ENCODE data around the gene ARHGEF39.

The ARHGEF39 gene

DNA sequence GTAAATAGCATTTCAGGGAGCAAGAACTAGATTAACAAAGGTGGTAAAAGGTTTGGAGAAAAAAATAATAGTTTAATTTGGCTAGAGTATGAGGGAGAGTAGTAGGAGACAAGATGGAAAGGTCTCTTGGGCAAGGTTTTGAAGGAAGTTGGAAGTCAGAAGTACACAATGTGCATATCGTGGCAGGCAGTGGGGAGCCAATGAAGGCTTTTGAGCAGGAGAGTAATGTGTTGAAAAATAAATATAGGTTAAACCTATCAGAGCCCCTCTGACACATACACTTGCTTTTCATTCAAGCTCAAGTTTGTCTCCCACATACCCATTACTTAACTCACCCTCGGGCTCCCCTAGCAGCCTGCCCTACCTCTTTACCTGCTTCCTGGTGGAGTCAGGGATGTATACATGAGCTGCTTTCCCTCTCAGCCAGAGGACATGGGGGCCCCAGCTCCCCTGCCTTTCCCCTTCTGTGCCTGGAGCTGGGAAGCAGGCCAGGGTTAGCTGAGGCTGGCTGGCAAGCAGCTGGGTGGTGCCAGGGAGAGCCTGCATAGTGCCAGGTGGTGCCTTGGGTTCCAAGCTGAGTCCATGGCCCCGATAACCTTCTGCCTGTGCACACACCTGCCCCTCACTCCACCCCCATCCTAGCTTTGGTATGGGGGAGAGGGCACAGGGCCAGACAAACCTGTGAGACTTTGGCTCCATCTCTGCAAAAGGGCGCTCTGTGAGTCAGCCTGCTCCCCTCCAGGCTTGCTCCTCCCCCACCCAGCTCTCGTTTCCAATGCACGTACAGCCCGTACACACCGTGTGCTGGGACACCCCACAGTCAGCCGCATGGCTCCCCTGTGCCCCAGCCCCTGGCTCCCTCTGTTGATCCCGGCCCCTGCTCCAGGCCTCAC lies 8.4 kb upstream of the ARHGEF39 start, which contains the start of gene CA9:
Gene CA9 (plus strand): TSS at position 797 of the 893 bp plus-strand sequence. CDS start 32 bp downstream, at position 829.
- no peak within 1 kb of the TSS for H3K9ac ChIP-seq (ENCODE audit: low read depth, low read length)
- no peak within 1 kb of the TSS for H3K4me3 ChIP-seq (ENCODE audit: low read depth, low read length)
- H3K36me3 ChIP-seq (ENCODE audit: control insufficient read depth, insufficient read depth, low read length) = no peaks in the 10 kb centered on the region
- H3K27ac ChIP-seq (ENCODE audit: low read depth, low read length) = no peak within 1 kb of the TSS
- H3K4me1 ChIP-seq (ENCODE audit: control insufficient read depth, insufficient read depth, low read length) = no peaks in the 10 kb centered on the region
- no peaks in the 10 kb centered on the region for H3K9me3 ChIP-seq (ENCODE audit: control insufficient read depth, insufficient read depth, low read length)
- H3K27me3 ChIP-seq (ENCODE audit: control insufficient read depth, insufficient read depth, low read length) = peaks cover 4% of the 10 kb centered on the region

DNA sequence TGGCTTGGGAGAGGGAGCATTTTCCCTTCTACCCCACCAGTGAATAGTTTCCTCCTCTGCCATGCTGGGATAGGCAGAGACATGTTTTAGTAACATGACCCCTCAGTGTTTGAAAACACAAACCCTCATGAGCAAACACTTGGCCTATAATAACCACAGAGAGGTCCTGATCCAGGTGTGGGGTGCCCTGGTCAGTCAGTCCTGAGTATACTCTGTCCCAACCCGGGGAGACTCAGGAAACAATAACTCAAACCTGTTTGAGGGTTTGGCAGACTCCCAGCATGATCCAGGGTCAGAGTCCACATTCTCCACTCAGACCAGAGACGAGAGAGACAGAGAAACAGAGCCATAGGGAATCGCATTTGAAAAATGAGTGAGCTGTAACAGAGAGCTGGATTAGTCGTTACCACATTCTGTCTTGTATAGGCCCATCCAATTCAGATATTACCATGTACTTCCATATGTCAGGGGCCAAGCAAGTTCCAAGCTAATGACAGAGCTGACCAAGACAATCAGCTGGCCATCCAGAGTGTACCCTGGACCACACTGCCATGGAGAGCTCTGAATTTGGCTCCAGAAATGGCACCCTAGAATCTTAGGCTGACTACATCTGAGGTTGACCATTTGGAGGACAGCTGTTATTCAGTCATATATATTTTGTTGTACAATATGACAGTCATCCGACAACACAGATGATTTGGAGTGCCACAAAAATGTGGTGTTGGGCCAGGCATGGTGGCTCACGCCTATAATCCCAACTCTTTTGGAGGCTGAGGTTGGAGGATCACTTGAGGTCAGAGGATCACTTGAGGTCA lies 4.5 kb upstream of the ARHGEF39 start:
- Histone ChIP-seq H3K4me1 (ENCODE audit: control insufficient read depth, insufficient read depth, low read length) (peaks cover 3% of the 10 kb centered on the region; the same call in 1 of the 2 replicates), H3K27ac (ENCODE audit: low read depth, low read length) (no peak overlapping the region), H3K9ac (ENCODE audit: low read depth, low read length) (no peak overlapping the region)

DNA sequence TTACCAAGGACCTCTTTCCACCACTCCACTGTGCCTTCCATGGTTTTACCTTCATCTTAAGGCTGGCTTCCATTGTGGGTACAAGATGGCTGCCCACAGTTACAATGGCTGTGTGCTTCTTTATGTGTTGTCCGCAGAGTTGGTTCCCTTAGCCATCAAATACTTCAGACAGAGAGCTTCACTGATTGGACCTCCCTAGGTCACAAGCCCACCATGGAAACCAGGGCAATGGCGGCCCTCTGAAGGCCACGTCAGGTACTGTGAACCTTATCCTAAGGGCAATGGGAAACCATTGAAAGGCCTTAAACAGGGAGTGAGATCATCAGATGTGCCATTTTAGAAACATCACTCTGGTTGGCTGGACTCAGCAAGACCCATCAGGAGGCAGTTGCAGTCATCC lies 2.9 kb upstream of the ARHGEF39 start:
- peaks cover 7% of the 10 kb centered on the region for H3K36me3 ChIP-seq (ENCODE audit: control insufficient read depth, insufficient read depth, low read length)
- H3K4me1 ChIP-seq (ENCODE audit: control insufficient read depth, insufficient read depth, low read length) = peaks cover 10% of the 10 kb centered on the region
- no peak overlapping the region for H3K4me3 ChIP-seq (ENCODE audit: low read depth, low read length)
- no peak overlapping the region for H3K9ac ChIP-seq (ENCODE audit: low read depth, low read length)
- no peaks in the 10 kb centered on the region for H3K27me3 ChIP-seq (ENCODE audit: control insufficient read depth, insufficient read depth, low read length)
- H3K27ac ChIP-seq (ENCODE audit: low read depth, low read length) = no peak overlapping the region
- H3K9me3 ChIP-seq (ENCODE audit: control insufficient read depth, insufficient read depth, low read length) = no peaks in the 10 kb centered on the region

More for the DNA sequence above, 4.5 kb upstream of the ARHGEF39 start:
- no peaks in the 10 kb centered on the region for H3K36me3 ChIP-seq (ENCODE audit: control insufficient read depth, insufficient read depth, low read length)
- H3K9me3 ChIP-seq (ENCODE audit: control insufficient read depth, insufficient read depth, low read length) = no peaks in the 10 kb centered on the region
- no peaks in the 10 kb centered on the region for H3K27me3 ChIP-seq (ENCODE audit: control insufficient read depth, insufficient read depth, low read length)
- H3K4me3 ChIP-seq (ENCODE audit: low read depth, low read length) = no peak overlapping the region

DNA sequence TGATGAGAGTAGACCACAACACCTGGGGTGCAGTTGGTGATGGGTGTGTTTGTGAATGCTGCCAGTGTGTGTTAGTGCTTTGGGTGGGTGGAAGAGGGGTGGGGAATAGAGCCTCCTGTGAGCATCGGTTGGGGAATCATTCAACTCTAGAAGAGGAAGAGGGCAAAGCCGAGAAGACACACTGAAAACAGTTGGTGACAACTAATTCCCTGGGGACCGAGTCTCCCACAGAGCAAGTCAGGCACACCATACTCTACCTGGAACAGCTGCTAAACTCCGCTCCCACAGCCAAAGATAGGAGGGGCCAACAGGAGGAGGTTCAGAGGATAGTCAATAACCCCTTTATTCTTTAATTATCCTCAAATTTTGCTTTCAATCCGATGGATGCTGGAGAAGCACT lies 1.6 kb upstream of the ARHGEF39 start:
- Histone ChIP-seq H3K4me3 (ENCODE audit: low read depth, low read length) (no peak overlapping the region), H3K9ac (ENCODE audit: low read depth, low read length) (no peak overlapping the region), H3K27me3 (ENCODE audit: control insufficient read depth, insufficient read depth, low read length) (no peaks in the 10 kb centered on the region), H3K27ac (ENCODE audit: low read depth, low read length) (no peak overlapping the region), H3K36me3 (ENCODE audit: control insufficient read depth, insufficient read depth, low read length) (peaks cover 21% of the 10 kb centered on the region), H3K9me3 (ENCODE audit: control insufficient read depth, insufficient read depth, low read length) (no peaks in the 10 kb centered on the region), H3K4me1 (ENCODE audit: control insufficient read depth, insufficient read depth, low read length) (peaks cover 10% of the 10 kb centered on the region)

DNA sequence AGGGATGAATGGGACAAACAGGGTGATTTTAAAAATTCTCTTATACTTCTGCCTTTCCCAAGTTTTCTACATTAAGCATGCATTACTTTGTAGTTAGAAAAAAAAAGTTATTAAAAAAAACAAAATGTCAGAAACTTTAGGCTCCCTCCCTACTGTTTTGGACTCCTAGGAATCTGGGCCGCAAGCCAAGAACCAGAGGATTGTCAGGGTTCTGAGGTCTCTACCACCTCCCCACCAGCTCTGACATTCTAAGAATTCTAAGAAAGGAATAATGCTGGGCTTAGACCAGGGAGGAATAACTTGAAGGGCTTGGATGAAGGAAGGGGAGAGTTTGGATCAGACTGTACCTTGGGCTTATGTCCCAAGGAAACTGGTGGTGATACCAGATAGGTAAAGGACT lies 1.1 kb upstream of the ARHGEF39 start:
- Histone ChIP-seq H3K27me3 (ENCODE audit: control insufficient read depth, insufficient read depth, low read length) (no peaks in the 10 kb centered on the region), H3K4me1 (ENCODE audit: control insufficient read depth, insufficient read depth, low read length) (peaks cover 10% of the 10 kb centered on the region), H3K4me3 (ENCODE audit: low read depth, low read length) (no peak overlapping the region), H3K36me3 (ENCODE audit: control insufficient read depth, insufficient read depth, low read length) (peaks cover 26% of the 10 kb centered on the region), H3K9ac (ENCODE audit: low read depth, low read length) (no peak overlapping the region), H3K9me3 (ENCODE audit: control insufficient read depth, insufficient read depth, low read length) (no peaks in the 10 kb centered on the region), H3K27ac (ENCODE audit: low read depth, low read length) (no peak overlapping the region)

DNA sequence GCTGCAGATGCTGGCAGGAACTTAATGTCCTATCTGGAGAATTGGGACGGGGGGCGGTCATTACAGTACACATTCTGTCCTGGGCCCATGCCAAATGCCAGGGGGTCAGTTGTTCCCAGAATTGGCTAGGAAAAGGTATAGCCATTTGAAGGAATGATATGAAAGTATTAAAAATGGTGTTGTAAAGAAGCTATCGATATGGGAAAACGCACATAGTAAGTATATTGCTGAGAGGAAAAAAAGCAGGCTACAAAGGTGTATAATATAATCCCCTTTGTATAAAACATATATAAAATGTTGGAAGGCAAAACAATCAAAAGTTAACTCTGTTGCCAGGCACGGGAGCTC lies 450 bp upstream of the ARHGEF39 start:
- Histone ChIP-seq H3K4me1 (ENCODE audit: control insufficient read depth, insufficient read depth, low read length) (peaks cover 10% of the 10 kb centered on the region), H3K9ac (ENCODE audit: low read depth, low read length) (no peak overlapping the region), H3K9me3 (ENCODE audit: control insufficient read depth, insufficient read depth, low read length) (no peaks in the 10 kb centered on the region), H3K4me3 (ENCODE audit: low read depth, low read length) (peak overlapping the region; percentile 87), H3K27me3 (ENCODE audit: control insufficient read depth, insufficient read depth, low read length) (no peaks in the 10 kb centered on the region), H3K27ac (ENCODE audit: low read depth, low read length) (peak overlapping the region; percentile 77), H3K36me3 (ENCODE audit: control insufficient read depth, insufficient read depth, low read length) (peaks cover 32% of the 10 kb centered on the region)

DNA sequence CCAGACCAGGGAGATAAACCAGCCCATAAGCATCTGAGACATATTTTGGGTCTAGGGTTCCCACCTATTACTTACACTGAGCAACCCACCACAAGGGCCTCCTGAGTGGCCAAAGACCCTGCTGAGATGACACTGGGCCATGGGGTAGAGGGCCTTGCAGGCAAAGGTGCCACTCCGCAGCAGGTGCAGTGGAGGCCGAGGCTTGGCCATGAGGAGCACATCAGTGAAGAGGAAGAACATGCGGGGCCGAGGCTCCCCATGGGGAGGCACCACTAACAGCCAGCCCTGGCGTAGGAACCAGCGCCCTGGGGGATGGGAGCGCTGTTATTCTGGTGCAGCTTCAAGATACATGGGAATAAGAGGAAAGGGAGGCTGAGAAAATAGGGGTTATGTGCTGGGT lies 2.6 kb downstream of the ARHGEF39 start:
- H3K4me3 ChIP-seq (ENCODE audit: low read depth, low read length) = no peak overlapping the region
- no peak overlapping the region for H3K9ac ChIP-seq (ENCODE audit: low read depth, low read length)
- peaks cover 16% of the 10 kb centered on the region for H3K4me1 ChIP-seq (ENCODE audit: control insufficient read depth, insufficient read depth, low read length)
- no peaks in the 10 kb centered on the region for H3K9me3 ChIP-seq (ENCODE audit: control insufficient read depth, insufficient read depth, low read length)
- no peaks in the 10 kb centered on the region for H3K27me3 ChIP-seq (ENCODE audit: control insufficient read depth, insufficient read depth, low read length)
- no peak overlapping the region for H3K27ac ChIP-seq (ENCODE audit: low read depth, low read length)
- peaks cover 37% of the 10 kb centered on the region for H3K36me3 ChIP-seq (ENCODE audit: control insufficient read depth, insufficient read depth, low read length)

DNA sequence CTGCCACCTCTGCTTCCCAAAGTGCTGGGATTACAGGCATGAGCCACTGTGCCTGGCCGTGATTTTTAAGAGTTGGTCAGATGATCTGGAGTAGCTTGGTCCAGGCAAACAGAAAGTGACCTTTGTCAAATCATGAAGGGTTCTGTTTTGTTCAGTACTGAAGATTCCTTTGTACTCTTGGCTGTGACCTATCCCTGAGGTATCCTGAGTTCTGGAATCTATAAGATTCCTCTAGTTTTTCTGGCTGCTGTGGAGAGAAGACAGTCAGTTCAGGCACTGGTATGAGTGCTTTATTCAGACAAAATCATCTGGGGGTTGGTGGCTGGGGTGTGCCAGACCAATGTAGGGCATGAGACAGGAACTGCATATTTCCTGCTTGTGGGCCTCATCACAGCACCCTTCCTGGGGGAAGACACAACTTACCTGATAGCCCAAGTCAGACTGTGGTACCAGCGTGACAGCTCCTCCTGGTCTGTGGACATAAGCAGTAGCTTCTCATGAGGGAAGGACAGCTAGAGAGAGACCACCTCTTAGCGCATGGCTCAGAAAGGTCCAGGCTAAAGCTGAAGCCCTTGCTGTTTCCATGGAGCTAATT lies 3.1 kb downstream of the ARHGEF39 start:
- peaks cover 19% of the 10 kb centered on the region for H3K4me1 ChIP-seq (ENCODE audit: control insufficient read depth, insufficient read depth, low read length)
- no peak overlapping the region for H3K4me3 ChIP-seq (ENCODE audit: low read depth, low read length)

DNA sequence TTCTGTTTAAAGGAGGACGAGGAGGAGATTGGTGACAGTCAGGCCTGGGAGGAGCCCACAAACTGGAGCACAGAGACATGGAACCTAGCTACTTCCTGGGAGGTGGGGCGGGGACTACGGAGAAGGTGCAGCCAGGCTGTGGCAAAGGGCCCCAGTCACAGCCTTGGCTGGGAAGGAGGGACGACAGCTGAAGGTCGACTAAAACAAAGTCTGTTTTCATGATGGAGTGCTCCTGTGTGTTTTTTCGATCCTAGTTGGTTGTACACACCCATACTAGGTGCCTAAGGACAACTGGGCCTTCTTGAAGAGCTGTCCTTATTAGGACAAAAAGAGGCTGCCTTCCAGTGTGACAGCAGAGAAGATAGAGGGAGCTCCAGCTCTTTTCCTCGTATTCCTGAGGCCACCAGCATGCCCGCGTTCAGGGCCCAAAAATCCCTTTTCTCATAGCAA lies 4.0 kb downstream of the ARHGEF39 start:
- H3K9me3 ChIP-seq (ENCODE audit: control insufficient read depth, insufficient read depth, low read length) = no peaks in the 10 kb centered on the region
- H3K27ac ChIP-seq (ENCODE audit: low read depth, low read length) = peak overlapping the region; percentile 54
- 0 out of 2 replicates have a peak, but pooled peaks cover 7% of the 10 kb centered on the region for H3K27me3 ChIP-seq (ENCODE audit: control insufficient read depth, insufficient read depth, low read length)
- peaks cover 37% of the 10 kb centered on the region for H3K36me3 ChIP-seq (ENCODE audit: control insufficient read depth, insufficient read depth, low read length)
- H3K4me1 ChIP-seq (ENCODE audit: control insufficient read depth, insufficient read depth, low read length) = peaks cover 20% of the 10 kb centered on the region
- no peak overlapping the region for H3K9ac ChIP-seq (ENCODE audit: low read depth, low read length)
- H3K4me3 ChIP-seq (ENCODE audit: low read depth, low read length) = no peak overlapping the region

More for the DNA sequence above, 3.1 kb downstream of the ARHGEF39 start:
- H3K27ac ChIP-seq (ENCODE audit: low read depth, low read length) = peak overlapping the region; percentile 18
- no peaks in the 10 kb centered on the region for H3K9me3 ChIP-seq (ENCODE audit: control insufficient read depth, insufficient read depth, low read length)
- 0 out of 2 replicates have a peak, but pooled peaks cover 3% of the 10 kb centered on the region for H3K27me3 ChIP-seq (ENCODE audit: control insufficient read depth, insufficient read depth, low read length)
- H3K9ac ChIP-seq (ENCODE audit: low read depth, low read length) = no peak overlapping the region
- peaks cover 37% of the 10 kb centered on the region for H3K36me3 ChIP-seq (ENCODE audit: control insufficient read depth, insufficient read depth, low read length)

DNA sequence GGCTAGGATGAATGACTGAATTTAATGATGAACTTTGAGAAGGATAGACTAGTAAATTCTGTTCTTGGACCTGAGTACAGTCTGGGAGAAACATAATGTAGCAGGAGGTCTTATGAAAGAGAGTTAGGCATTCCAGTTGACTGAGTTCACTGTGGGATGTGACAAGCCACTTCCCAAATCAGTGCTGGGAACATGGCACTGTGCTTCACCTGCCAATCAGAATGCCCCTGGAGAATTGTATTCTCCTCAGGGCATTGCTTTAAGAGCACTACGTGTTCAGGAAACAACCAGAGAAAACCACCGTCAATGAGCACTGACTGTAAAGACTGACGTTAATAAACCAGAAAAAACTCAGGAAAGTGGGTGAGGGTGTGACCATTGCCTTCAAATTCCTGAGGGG lies 5.7 kb downstream of the ARHGEF39 start:
- Histone ChIP-seq H3K4me3 (ENCODE audit: low read depth, low read length) (peak overlapping the region; percentile 92), H3K9ac (ENCODE audit: low read depth, low read length) (no peak overlapping the region)

More for the DNA sequence above, 5.7 kb downstream of the ARHGEF39 start:
- peak overlapping the region; percentile 99 for H3K27ac ChIP-seq (ENCODE audit: low read depth, low read length)
- H3K4me1 ChIP-seq (ENCODE audit: control insufficient read depth, insufficient read depth, low read length) = peaks cover 15% of the 10 kb centered on the region
- 0 out of 2 replicates have a peak, but pooled peaks cover 8% of the 10 kb centered on the region for H3K27me3 ChIP-seq (ENCODE audit: control insufficient read depth, insufficient read depth, low read length)
- peaks cover 37% of the 10 kb centered on the region for H3K36me3 ChIP-seq (ENCODE audit: control insufficient read depth, insufficient read depth, low read length)
- no peaks in the 10 kb centered on the region for H3K9me3 ChIP-seq (ENCODE audit: control insufficient read depth, insufficient read depth, low read length)
